ENCODE measurements around the gene STK38.

DNA sequence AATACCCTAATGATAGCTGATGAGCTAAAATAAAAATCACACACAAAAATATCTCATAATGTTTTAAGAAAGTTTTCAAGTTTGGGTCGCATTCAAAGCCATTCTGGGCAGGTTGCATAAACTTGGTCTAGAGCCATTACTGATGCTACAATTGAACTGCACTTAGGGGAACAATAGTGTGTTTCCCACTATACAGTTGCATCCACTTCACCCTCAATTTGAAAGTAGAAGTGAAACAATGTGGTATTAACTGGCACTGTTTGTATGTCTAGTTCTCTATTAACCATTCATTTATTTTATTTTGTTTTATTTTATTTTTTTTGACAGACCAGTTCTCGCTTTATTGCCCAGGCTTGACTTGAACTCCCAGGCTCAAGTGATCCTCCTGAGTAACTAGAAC lies 23.0 kb upstream of the STK38 start:
- TF ChIP-seq, protein P1, sequence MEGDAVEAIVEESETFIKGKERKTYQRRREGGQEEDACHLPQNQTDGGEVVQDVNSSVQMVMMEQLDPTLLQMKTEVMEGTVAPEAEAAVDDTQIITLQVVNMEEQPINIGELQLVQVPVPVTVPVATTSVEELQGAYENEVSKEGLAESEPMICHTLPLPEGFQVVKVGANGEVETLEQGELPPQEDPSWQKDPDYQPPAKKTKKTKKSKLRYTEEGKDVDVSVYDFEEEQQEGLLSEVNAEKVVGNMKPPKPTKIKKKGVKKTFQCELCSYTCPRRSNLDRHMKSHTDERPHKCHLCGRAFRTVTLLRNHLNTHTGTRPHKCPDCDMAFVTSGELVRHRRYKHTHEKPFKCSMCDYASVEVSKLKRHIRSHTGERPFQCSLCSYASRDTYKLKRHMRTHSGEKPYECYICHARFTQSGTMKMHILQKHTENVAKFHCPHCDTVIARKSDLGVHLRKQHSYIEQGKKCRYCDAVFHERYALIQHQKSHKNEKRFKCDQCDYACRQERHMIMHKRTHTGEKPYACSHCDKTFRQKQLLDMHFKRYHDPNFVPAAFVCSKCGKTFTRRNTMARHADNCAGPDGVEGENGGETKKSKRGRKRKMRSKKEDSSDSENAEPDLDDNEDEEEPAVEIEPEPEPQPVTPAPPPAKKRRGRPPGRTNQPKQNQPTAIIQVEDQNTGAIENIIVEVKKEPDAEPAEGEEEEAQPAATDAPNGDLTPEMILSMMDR (IDR thresholded peaks at IDR 0.05; ENCODE audit: low read depth, low read length, missing input control) = no peak
- TF ChIP-seq RXRA (IDR thresholded peaks at IDR 0.05) (no peak), TAF1 (conservative IDR thresholded peaks at IDR 0.05) (no peak), YY1 (IDR thresholded peaks at IDR 0.05) (no peak)

All from liver (tissue), 3 donors.